CD14-positive monocyte (primary cell): ENCODE measurements around the gene ZNF385A. TPM values are rescaled to one million over a fixed set of nuclear protein-coding genes. Genes with fewer than 3 reads are reported as not detected.

Experiments
- DNase-seq, 3 donors: peaks; one replicate each; pipeline ENCODE4 v3.0.0-alpha.2; 2011 to 2022
- H2AFZ ChIP-seq: 2 replicates; pipeline ENCODE4 v1.6.0; 2012; ENCODE audit warnings: mild to moderate bottlenecking, low read depth, low read length, inconsistent platforms; ENCODE audit not compliant: insufficient read depth, poor library complexity, severe bottlenecking
- H3K27ac ChIP-seq, 2 donors: 1 replicate in 1 of 2; 2 replicates in 1 of 2; pipeline ENCODE4 v1.5.1; 2012 to 2013; ENCODE audit warnings: low read length in 2 of 2, control low read depth in 1 of 2, inconsistent platforms in 1 of 2, low read depth in 1 of 2, mild to moderate bottlenecking in 1 of 2
- H3K27me3 ChIP-seq, 2 donors: one replicate each; pipeline versions ENCODE4 v1.6.0 to v1.6.1; 2011 to 2013; ENCODE audit warnings: low read length in 2 of 2; ENCODE audit not compliant: control insufficient read depth in 2 of 2, insufficient read depth in 2 of 2
- H3K36me3 ChIP-seq, 2 donors: replicated peaks in 1 of 2; 1 replicate in 1 of 2; 2 replicates in 1 of 2; pipeline versions ENCODE4 v1.5.1 to v1.6.1; 2012 to 2013; ENCODE audit warnings: low read length in 2 of 2, control low read depth in 1 of 2, inconsistent platforms in 1 of 2, mild to moderate bottlenecking in 1 of 2; ENCODE audit not compliant: insufficient read depth in 2 of 2, control insufficient read depth in 1 of 2
- H3K4me1 ChIP-seq, 2 donors: 1 replicate in 1 of 2; 2 replicates in 1 of 2; pipeline versions ENCODE4 v1.5.1 to v1.6.1; 2012 to 2013; ENCODE audit warnings: low read length in 2 of 2, control low read depth in 1 of 2, inconsistent platforms in 1 of 2, mild to moderate bottlenecking in 1 of 2, moderate library complexity in 1 of 2; ENCODE audit not compliant: insufficient read depth in 2 of 2, control insufficient read depth in 1 of 2
- H3K4me2 ChIP-seq: replicated peaks from 2 replicates; pipeline ENCODE3; 2012; ENCODE audit warnings: low read length, moderate library complexity, mild to moderate bottlenecking; ENCODE audit not compliant: poor library complexity, severe bottlenecking; ENCODE audit errors: extremely low read depth
- H3K4me3 ChIP-seq, 3 experiments: fragments of 200-600 bp in 1 of 3; sonication (generic) in 1 of 3; replicated peaks in 1 of 3; 1 replicate in 2 of 3; 2 replicates in 1 of 3; pipeline ENCODE4 v1.5.1; 2011 to 2013; ENCODE audit warnings: low read length in 3 of 3, mild to moderate bottlenecking in 3 of 3, control low read depth in 2 of 3, low read depth in 2 of 3, inconsistent platforms in 1 of 3, moderate library complexity in 1 of 3
- H3K79me2 ChIP-seq: 2 replicates; pipeline ENCODE4 v1.6.0; 2012; ENCODE audit warnings: mild to moderate bottlenecking, control low read depth, inconsistent platforms, low read length, moderate library complexity; ENCODE audit not compliant: insufficient read depth
- H3K9ac ChIP-seq: 2 replicates; pipeline ENCODE4 v1.6.0; 2017; ENCODE audit warnings: low read length, mild to moderate bottlenecking; ENCODE audit not compliant: insufficient read depth, poor library complexity, severe bottlenecking
- H3K9me3 ChIP-seq, 2 donors: replicated peaks in 1 of 2; 1 replicate in 1 of 2; 2 replicates in 1 of 2; pipeline versions ENCODE4 v1.5.1 to v1.6.1; 2012 to 2013; ENCODE audit warnings: low read length in 2 of 2, control low read depth in 1 of 2; ENCODE audit not compliant: control insufficient read depth in 1 of 2, insufficient read depth in 1 of 2
- H4K20me1 ChIP-seq: 2 replicates; pipeline ENCODE4 v1.6.0; 2012; ENCODE audit warnings: mild to moderate bottlenecking, low read length, control low read depth, moderate library complexity; ENCODE audit not compliant: insufficient read depth
- H3K27ac Mint-ChIP-seq, 7 donors: one replicate each; pipeline ENCODE4 v1.8.0; 2020; ENCODE audit warnings: mild to moderate bottlenecking in 7 of 7, mixed read lengths in 7 of 7, moderate library complexity in 6 of 7, inconsistent platforms in 2 of 7
- H3K27me3 Mint-ChIP-seq, 3 donors: one replicate each; pipeline ENCODE4 v1.8.0; 2021 to 2022; ENCODE audit warnings: low read depth in 3 of 3, mild to moderate bottlenecking in 3 of 3, mixed read lengths in 3 of 3, moderate library complexity in 3 of 3, inconsistent platforms in 1 of 3
- H3K36me3 Mint-ChIP-seq, 2 donors: one replicate each; pipeline ENCODE4 v1.8.0; 2020; ENCODE audit warnings: mixed read lengths in 2 of 2, inconsistent platforms in 1 of 2, mild to moderate bottlenecking in 1 of 2
- H3K4me1 Mint-ChIP-seq: one replicate; pipeline ENCODE4 v1.8.0; 2020; ENCODE audit warnings: mild to moderate bottlenecking, mixed read lengths
- H3K4me3 Mint-ChIP-seq, 2 donors: one replicate each; pipeline ENCODE4 v1.8.0; 2020; ENCODE audit warnings: mild to moderate bottlenecking in 2 of 2, mixed read lengths in 2 of 2, moderate library complexity in 1 of 2
- H3K9me3 Mint-ChIP-seq, 7 donors: one replicate each; pipeline ENCODE4 v1.8.0; 2020 to 2022; ENCODE audit warnings: mixed read lengths in 7 of 7, mild to moderate bottlenecking in 6 of 7, moderate library complexity in 6 of 7, inconsistent platforms in 2 of 7
- WGBS: methylation state at CpG from one replicate; pipeline ENCODE4 v1.1.5; 2013; ENCODE audit warnings: missing lambda C conversion rate; ENCODE audit not compliant: insufficient coverage; 5-methylcytosine and 5-hydroxymethylcytosine counted together
- intact Hi-C, 2 donors: fragments of 100-400 bp; cut with micrococcal nuclease; formaldehyde crosslinking; loops; one replicate each; pipeline versions ENCODE4 v1.15.0 to v1.15.1; 2023
- polyA plus RNA-seq, 3 donors: library from polyadenylated mRNA; depleted of rRNA in 1 of 3; unstranded in 2 of 3; stranded (reverse) in 1 of 3; fragments of 300-500 nt in 2 of 3; fragments of >200 nt in 1 of 3; fragmentation: Illumina TruSeq in 2 of 3; gene quantifications; 1 replicate in 2 of 3; 2 replicates in 1 of 3; pipeline ENCODE4 v1.2.3, GENCODE V29; 2012 to 2021
- TF ChIP-seq, protein P1 (sequence below): fragments of 200-600 bp; IDR thresholded peaks from one replicate; pipeline ENCODE4 v1.8.0; 2022; ENCODE audit warnings: antibody characterized with exemption, mild to moderate bottlenecking

The ZNF385A gene
- polyA plus RNA-seq, 3 donors = 53.9 to 97.6 (median 78.3) TPM

DNA sequence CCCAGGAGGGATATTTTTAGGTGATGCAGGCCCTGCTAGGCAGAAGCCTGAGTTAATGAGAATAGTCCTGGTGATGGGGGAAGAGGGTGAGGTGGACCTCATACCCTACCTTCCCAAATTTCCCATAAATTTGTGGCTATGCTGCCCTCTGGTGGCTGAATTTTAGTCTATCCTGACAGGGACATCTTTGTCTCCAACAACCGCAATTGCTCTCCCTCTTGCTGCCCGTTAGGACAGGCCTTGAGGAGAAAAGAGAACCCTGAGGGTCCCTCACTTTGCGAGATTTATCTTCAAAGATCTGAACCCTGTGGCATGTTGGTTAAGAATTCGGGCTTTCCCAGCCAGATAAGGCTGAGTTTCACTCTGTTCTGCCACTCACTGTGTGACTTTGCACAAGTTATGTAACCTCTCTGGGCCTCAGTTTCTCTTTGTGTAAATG lies 9.8 kb upstream of the ZNF385A start:
- peaks cover 57 to 81% of the 10 kb centered on the region in 2 donors for H3K36me3 Mint-ChIP-seq
- no peaks in the 10 kb centered on the region for H3K27me3 ChIP-seq
- peaks cover 28% of the 10 kb centered on the region for H3K79me2 ChIP-seq
- peaks cover 57 to 65% of the 10 kb centered on the region in 2 donors for H3K4me1 ChIP-seq
- H3K4me1 Mint-ChIP-seq = peaks cover 53% of the 10 kb centered on the region
- intact Hi-C loops = loop anchor here in 1 of 2 donors (5.0 kb wide), 1 partner anchor 103 kb away; the partner anchor contains the start of gene NCKAP1L
- TF ChIP-seq, protein P1, sequence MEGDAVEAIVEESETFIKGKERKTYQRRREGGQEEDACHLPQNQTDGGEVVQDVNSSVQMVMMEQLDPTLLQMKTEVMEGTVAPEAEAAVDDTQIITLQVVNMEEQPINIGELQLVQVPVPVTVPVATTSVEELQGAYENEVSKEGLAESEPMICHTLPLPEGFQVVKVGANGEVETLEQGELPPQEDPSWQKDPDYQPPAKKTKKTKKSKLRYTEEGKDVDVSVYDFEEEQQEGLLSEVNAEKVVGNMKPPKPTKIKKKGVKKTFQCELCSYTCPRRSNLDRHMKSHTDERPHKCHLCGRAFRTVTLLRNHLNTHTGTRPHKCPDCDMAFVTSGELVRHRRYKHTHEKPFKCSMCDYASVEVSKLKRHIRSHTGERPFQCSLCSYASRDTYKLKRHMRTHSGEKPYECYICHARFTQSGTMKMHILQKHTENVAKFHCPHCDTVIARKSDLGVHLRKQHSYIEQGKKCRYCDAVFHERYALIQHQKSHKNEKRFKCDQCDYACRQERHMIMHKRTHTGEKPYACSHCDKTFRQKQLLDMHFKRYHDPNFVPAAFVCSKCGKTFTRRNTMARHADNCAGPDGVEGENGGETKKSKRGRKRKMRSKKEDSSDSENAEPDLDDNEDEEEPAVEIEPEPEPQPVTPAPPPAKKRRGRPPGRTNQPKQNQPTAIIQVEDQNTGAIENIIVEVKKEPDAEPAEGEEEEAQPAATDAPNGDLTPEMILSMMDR = peak; percentile 84
- WGBS = 34% methylated on average over 3 of the region's 4 CpGs
- peaks cover 45 to 50% of the 10 kb centered on the region in 2 donors for H3K36me3 ChIP-seq
- peak overlapping the region in 1 of 3 experiments; percentile 56 for H3K4me3 ChIP-seq
- H4K20me1 ChIP-seq = peaks cover 45% of the 10 kb centered on the region
- peaks cover 0 to 2% (median 0%) of the 10 kb centered on the region in 3 donors for H3K27me3 Mint-ChIP-seq
- peak; percentile 73 to 79 (median 76) for DNase-seq
- peak overlapping the region; percentile 54 for H3K9ac ChIP-seq
- H3K27ac ChIP-seq = peak overlapping the region; percentile 92 to 93
- H2AFZ ChIP-seq = peak overlapping the region; percentile 64
- no peaks in the 10 kb centered on the region for H3K9me3 ChIP-seq
- H3K4me2 ChIP-seq = peak overlapping the region; percentile 61
- H3K4me3 Mint-ChIP-seq = peak overlapping the region; percentile 21 to 72
- peaks cover 0 to 2% (median 0%) of the 10 kb centered on the region in 7 donors for H3K9me3 Mint-ChIP-seq
- peak overlapping the region; percentile 95 to 98 (median 97) for H3K27ac Mint-ChIP-seq

DNA sequence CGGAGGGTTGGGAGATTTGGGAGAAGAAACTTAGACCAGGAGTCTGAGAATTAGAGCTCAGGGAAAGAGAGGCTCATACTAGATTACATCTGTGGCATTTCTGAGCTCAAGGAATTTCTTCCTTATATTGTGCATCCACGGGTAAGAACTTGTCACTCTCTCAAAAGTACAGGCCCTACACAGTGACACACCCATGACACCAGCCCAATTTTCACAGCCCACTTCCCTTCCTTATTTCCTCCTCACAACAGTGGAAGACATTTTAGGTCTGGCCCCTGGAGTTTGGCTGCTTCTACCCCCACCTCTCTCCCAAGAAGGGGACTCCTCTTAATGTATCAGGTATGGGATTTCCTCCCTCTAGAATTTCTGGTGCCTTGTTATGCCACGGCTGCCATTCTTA lies 9.2 kb upstream of the ZNF385A start:
- 0% methylated on average over 1 of the region's 3 CpGs for WGBS
- peak overlapping the region; percentile 41 to 72 for H3K4me3 Mint-ChIP-seq
- peaks cover 62 to 70% of the 10 kb centered on the region in 2 donors for H3K4me1 ChIP-seq
- H3K27ac Mint-ChIP-seq = peak overlapping the region; percentile 95 to 98 (median 97)
- H3K27ac ChIP-seq = peak overlapping the region; percentile 92 to 93
- no peaks in the 10 kb centered on the region for H3K27me3 ChIP-seq
- intact Hi-C loops = loop anchor here in 1 of 2 donors (1.0 to 5.0 kb wide), 2 partner anchors 10 to 104 kb away; partner anchors contain the start of gene NCKAP1L
- peak; percentile 78 to 88 (median 82) for DNase-seq
- no peaks in the 10 kb centered on the region for H3K9me3 ChIP-seq
- H3K4me3 ChIP-seq = peak overlapping the region in 1 of 3 experiments; percentile 56
- peaks cover 22% of the 10 kb centered on the region for H3K79me2 ChIP-seq
- TF ChIP-seq, protein P1 = no peak
- peak overlapping the region; percentile 54 for H3K9ac ChIP-seq
- peaks cover 0 to 1% (median 0%) of the 10 kb centered on the region in 7 donors for H3K9me3 Mint-ChIP-seq
- H3K4me1 Mint-ChIP-seq = peaks cover 58% of the 10 kb centered on the region
- peaks cover 40% of the 10 kb centered on the region for H4K20me1 ChIP-seq
- H3K27me3 Mint-ChIP-seq = peaks cover 0 to 2% (median 0%) of the 10 kb centered on the region in 3 donors
- H3K36me3 ChIP-seq = peaks cover 39 to 44% of the 10 kb centered on the region in 2 donors
- peak overlapping the region; percentile 64 for H2AFZ ChIP-seq
- peak overlapping the region; percentile 61 for H3K4me2 ChIP-seq
- H3K36me3 Mint-ChIP-seq = peaks cover 55 to 75% of the 10 kb centered on the region in 2 donors
